A673 (cell line): ENCODE results near the gene CATSPERE. TPM values are rescaled to one million over a fixed set of nuclear protein-coding genes. Genes with fewer than 3 reads are reported as not detected.

Source experiments
- BruUV-seq: library from RNA; stranded (reverse); fragments of 400-500 nt; replicated peaks from 2 replicates; lab custom pipeline; 2021; lab: Mats Ljungman, UMichigan
- CTCF ChIA-PET: fragments of 300-600 bp; sonication (Branson Sonifier 250); formaldehyde crosslinking; loops from one replicate; lab custom pipeline; 2022; ENCODE audit warnings: antibody characterized with exemption; lab: Charles Lee
- POLR2A ChIA-PET: fragments of 300-600 bp; sonication (Branson Sonifier 250); formaldehyde crosslinking; loops from one replicate; lab custom pipeline; 2022; ENCODE audit warnings: antibody characterized with exemption; ENCODE audit not compliant: low non-redundant PET; lab: Charles Lee
- DNase-seq: peaks from one replicate; pipeline ENCODE4 v3.0.0-alpha.2; 2015; ENCODE audit warnings: low spot score
- H3K27ac ChIP-seq: fragments of 200-600 bp; sonication (generic); 2 replicates; pipeline ENCODE4 v1.5.1; 2016; ENCODE audit warnings: mixed run types, low read depth, mild to moderate bottlenecking, mixed read lengths, antibody characterized with exemption, low read length; ENCODE audit not compliant: poor library complexity, severe bottlenecking
- H3K27me3 ChIP-seq: fragments of 200-600 bp; sonication (generic); replicated peaks from 2 replicates; pipeline ENCODE4 v1.6.1; 2017; ENCODE audit warnings: mixed run types, low read depth, mild to moderate bottlenecking, mixed read lengths, antibody characterized with exemption, low read length; ENCODE audit not compliant: insufficient read depth, poor library complexity
- H3K36me3 ChIP-seq: fragments of 200-600 bp; sonication (generic); 2 replicates; pipeline ENCODE4 v1.6.1; 2016; ENCODE audit warnings: mixed run types, mild to moderate bottlenecking, mixed read lengths, antibody characterized with exemption, low read length; ENCODE audit not compliant: insufficient read depth, poor library complexity, severe bottlenecking
- H3K4me1 ChIP-seq: fragments of 200-600 bp; sonication (generic); 2 replicates; pipeline ENCODE4 v1.6.1; 2017; ENCODE audit warnings: mixed run types, mild to moderate bottlenecking, mixed read lengths, antibody characterized with exemption, low read length; ENCODE audit not compliant: insufficient read depth, poor library complexity, severe bottlenecking
- H3K4me3 ChIP-seq: fragments of 200-600 bp; sonication (generic); 2 replicates; pipeline ENCODE4 v1.5.1; 2016; ENCODE audit warnings: low read depth, mixed run types, mild to moderate bottlenecking, mixed read lengths, low read length; ENCODE audit not compliant: poor library complexity, severe bottlenecking
- H3K9me3 ChIP-seq: fragments of 200-600 bp; sonication (generic); 2 replicates; pipeline ENCODE4 v1.6.1; 2016; ENCODE audit warnings: mixed run types, low read depth, mild to moderate bottlenecking, mixed read lengths, antibody characterized with exemption, low read length; ENCODE audit not compliant: poor library complexity, severe bottlenecking
- CTCF ChIP-seq: fragments of 300-800, 200-600 bp; sonication (generic); conservative IDR thresholded peaks from 2 replicates; pipeline ENCODE4 v1.5.1; 2017; ENCODE audit warnings: low read depth, mild to moderate bottlenecking, antibody characterized with exemption, low read length, moderate library complexity, mixed read lengths
- EZH2 ChIP-seq: fragments of 200-600 bp; sonication (generic); IDR thresholded peaks from 2 replicates; pipeline ENCODE4 v1.6.1; 2017; ENCODE audit warnings: borderline replicate concordance, low read depth, mild to moderate bottlenecking, mixed read lengths, antibody characterized with exemption, low read length; ENCODE audit not compliant: poor library complexity, severe bottlenecking
- intact Hi-C: fragments of 100-400 bp; cut with micrococcal nuclease; formaldehyde crosslinking; loops from one replicate; pipeline ENCODE4 v1.10.0; 2022; ENCODE audit not compliant: unreplicated experiment
- total RNA-seq: library from RNA; stranded (reverse); gene quantifications from 2 replicates; pipeline ENCODE4 v1.2.3, GENCODE V29; 2021

CATSPERE gene
- total RNA-seq, 1 experiment from 2014 or later = 0.45 TPM

GRCh38 chr1:244667797-244668196 is 206.7 kb downstream of the CATSPERE start:
- DNase-seq = no peak
- Histone ChIP-seq H3K36me3 (no peaks in the 10 kb centered on the region), H3K27ac (no peak overlapping the region), H3K4me3 (no peak overlapping the region), H3K27me3 (no peaks in the 10 kb centered on the region), H3K9me3 (no peaks in the 10 kb centered on the region), H3K4me1 (peaks cover 9% of the 10 kb centered on the region)
- TF ChIP-seq CTCF = no peak
- no peak for TF ChIP-seq EZH2
- no TSS peak for BruUV-seq
- ChIA-PET POLR2A (no interaction called here), CTCF (no interaction called here)
- intact Hi-C loops = no loop called here

- no peak overlapping the region for H3K4me3 ChIP-seq
- no TSS peak for BruUV-seq
- no peaks in the 10 kb centered on the region for H3K36me3 ChIP-seq
- no peaks in the 10 kb centered on the region for H3K27me3 ChIP-seq
- no peak for DNase-seq
- peak overlapping the region; percentile 25 for H3K27ac ChIP-seq
- TF ChIP-seq EZH2 = no peak
- no peak for TF ChIP-seq CTCF
- ChIA-PET CTCF (no interaction called here), POLR2A (no interaction called here)
- peaks cover 16% of the 10 kb centered on the region for H3K4me1 ChIP-seq
- no peaks in the 10 kb centered on the region for H3K9me3 ChIP-seq
- intact Hi-C loops = no loop called here
Observed at GRCh38 chr1:244672946-244673682, 212.0 kb downstream of the CATSPERE start.

- ChIA-PET CTCF (no interaction called here), POLR2A (no interaction called here)
- H3K4me3 ChIP-seq = no peak overlapping the region
- no peak for DNase-seq
- no peak overlapping the region for H3K27ac ChIP-seq
- no peaks in the 10 kb centered on the region for H3K9me3 ChIP-seq
- TF ChIP-seq EZH2 = no peak
- TF ChIP-seq CTCF = no peak
- intact Hi-C loops = no loop called here
- H3K36me3 ChIP-seq = no peaks in the 10 kb centered on the region
- no TSS peak for BruUV-seq
- no peaks in the 10 kb centered on the region for H3K27me3 ChIP-seq
- H3K4me1 ChIP-seq = peaks cover 16% of the 10 kb centered on the region
Observed at GRCh38 chr1:244674446-244674845, 213.4 kb downstream of the CATSPERE start.
